Left lung (tissue), 10 donors: ENCODE measurements around the gene PSD4. TPM values are rescaled to one million over a fixed set of nuclear protein-coding genes. Genes with fewer than 3 reads are reported as not detected.

ENCODE experiments used
- ATAC-seq: fragments of 200-7000 bp; cut with Tn5 transposase; one replicate; pipeline ENCODE4 v1.9.1; 2020; ENCODE audit warnings: moderate library complexity
- DNase-seq, 4 donors: peaks; one replicate each; pipeline ENCODE4 v3.0.0-alpha.2; 2013 to 2020
- H3K27ac ChIP-seq, 2 donors: fragments of 200-600 bp; sonication (generic) in 1 of 2; one replicate each; pipeline versions ENCODE4 v1.5.0 to v1.8.0; 2020 to 2021
- H3K27me3 ChIP-seq, 2 donors: fragments of 200-600 bp; sonication (generic) in 1 of 2; one replicate each; pipeline versions ENCODE4 v1.5.0 to v1.8.0; 2020 to 2021
- H3K36me3 ChIP-seq, 2 donors: fragments of 200-600 bp; sonication (generic) in 1 of 2; one replicate each; pipeline versions ENCODE4 v1.5.0 to v1.8.0; 2020 to 2021
- H3K4me1 ChIP-seq, 2 donors: fragments of 200-600 bp; one replicate each; pipeline ENCODE4 v1.8.0; 2021
- H3K4me3 ChIP-seq, 2 donors: fragments of 200-600 bp; sonication (generic) in 1 of 2; one replicate each; pipeline versions ENCODE4 v1.5.0 to v1.8.0; 2020 to 2021; ENCODE audit warnings: mild to moderate bottlenecking in 1 of 2
- H3K9me3 ChIP-seq, 2 donors: fragments of 200-600 bp; sonication (generic) in 1 of 2; one replicate each; pipeline versions ENCODE4 v1.5.0 to v1.8.0; 2020 to 2021
- CTCF ChIP-seq, 2 donors: fragments of 200-600 bp; sonication (generic) in 1 of 2; IDR thresholded peaks; one replicate each; pipeline versions ENCODE4 v1.5.0 to v1.8.0; 2021; ENCODE audit warnings: antibody characterized with exemption in 2 of 2
- intact Hi-C, 2 donors: fragments of 100-400 bp; cut with DNase I; formaldehyde crosslinking; loops; one replicate each; pipeline versions ENCODE4 v1.11.2 to v1.14.2; 2022
- polyA plus RNA-seq, 6 donors: library from polyadenylated mRNA; unstranded; fragments of 120-200 nt; gene quantifications; one replicate each; pipeline ENCODE4 v1.2.1, GENCODE V29; 2013; ENCODE audit not compliant: insufficient read length in 6 of 6
- total RNA-seq, 2 donors: library from RNA; stranded (reverse); fragmentation: NEBNext Ultra II Directional; extraction: Animal tissue kit (Norgen Biotek cat#: 25700); gene quantifications; one replicate each; pipeline ENCODE4 v1.2.1, GENCODE V29; 2021
- donor health status: DM: no; HTN: yes; CAD: no.
- donor health status: DM: no; HTN: no; CAD: no.

PSD4 gene
- total and polyA plus RNA-seq, 8 donors = 15.3 to 50.2 (median 20.7) TPM

- Histone ChIP-seq H3K27me3 (no peaks in the 10 kb centered on the region), H3K4me1 (peaks cover 0 to 63% of the 10 kb centered on the region in 2 donors), H3K27ac (peak within 1 kb of the TSS in 1 of 2 donors; percentile 88), H3K36me3 (peaks cover 0 to 24% of the 10 kb centered on the region in 2 donors), H3K4me3 (peak within 1 kb of the TSS in 1 of 2 donors; percentile 57), H3K9me3 (no peaks in the 10 kb centered on the region)
- ATAC-seq (peak; percentile 50), DNase-seq (peak in 2 of 4 donors; percentile 69 to 80)
- TF ChIP-seq CTCF (IDR thresholded peaks at IDR 0.05) = no peak
- intact Hi-C loops = no loop called here
Measured at GRCh38 chr2:113126845-113127645, 46.7 kb upstream of the PSD4 start, which contains the start of gene IL1RN. IL1RN (plus strand) TSS chr2:113127598; CDS start chr2:113127625, 27 bp downstream.

GRCh38 chr2:113127646-113128570, 45.9 kb upstream of the PSD4 start:
- Histone ChIP-seq H3K4me1 (peaks cover 0 to 61% of the 10 kb centered on the region in 2 donors), H3K36me3 (peaks cover 0 to 32% of the 10 kb centered on the region in 2 donors), H3K27me3 (no peaks in the 10 kb centered on the region), H3K4me3 (peak overlapping the region in 1 of 2 donors; percentile 57), H3K9me3 (no peaks in the 10 kb centered on the region), H3K27ac (peak overlapping the region in 1 of 2 donors; percentile 88)
- ATAC-seq = peak; percentile 26
- DNase-seq = no peak
- TF ChIP-seq CTCF (IDR thresholded peaks at IDR 0.05) = no peak
- intact Hi-C loops = no loop called here

- H3K4me3 ChIP-seq = peak overlapping the region in 1 of 2 donors; percentile 57
Measured at GRCh38 chr2:113129519-113130078, 44.2 kb upstream of the PSD4 start.

More at GRCh38 chr2:113129519-113130078, 44.2 kb upstream of the PSD4 start:
- Histone ChIP-seq H3K36me3 (peaks cover 0 to 49% of the 10 kb centered on the region in 2 donors), H3K4me1 (peaks cover 0 to 44% of the 10 kb centered on the region in 2 donors), H3K9me3 (no peaks in the 10 kb centered on the region), H3K27ac (peak overlapping the region in 1 of 2 donors; percentile 88), H3K27me3 (no peaks in the 10 kb centered on the region)
- no peak for ATAC-seq
- TF ChIP-seq CTCF (IDR thresholded peaks at IDR 0.05) = no peak
- no peak for DNase-seq
- intact Hi-C loops = loop anchor here in 1 of 2 donors (10.0 kb wide), 1 partner anchor 245 kb away; no protein-coding TSS in a partner anchor
